Left kidney (tissue), 2 donors: ENCODE results near the gene TUBGCP2. TPM values are rescaled to one million over a fixed set of nuclear protein-coding genes. Genes with fewer than 3 reads are reported as not detected.
"Not testable (repeated sequence)": the region's sequence is repeated elsewhere in the genome, so short reads cannot be mapped to it uniquely, and the experiment has no call there.

Source experiments
- DNase-seq: peaks from one replicate; pipeline ENCODE4 v3.0.0-alpha.2; 2013
- polyA plus RNA-seq: library from polyadenylated mRNA; unstranded; fragments of 120-200 nt; gene quantifications from one replicate; pipeline ENCODE4 v1.2.1, GENCODE V29; 2013; ENCODE audit not compliant: insufficient read length

The TUBGCP2 gene
- polyA plus RNA-seq, 1 donor, result 63.9 TPM

DNA sequence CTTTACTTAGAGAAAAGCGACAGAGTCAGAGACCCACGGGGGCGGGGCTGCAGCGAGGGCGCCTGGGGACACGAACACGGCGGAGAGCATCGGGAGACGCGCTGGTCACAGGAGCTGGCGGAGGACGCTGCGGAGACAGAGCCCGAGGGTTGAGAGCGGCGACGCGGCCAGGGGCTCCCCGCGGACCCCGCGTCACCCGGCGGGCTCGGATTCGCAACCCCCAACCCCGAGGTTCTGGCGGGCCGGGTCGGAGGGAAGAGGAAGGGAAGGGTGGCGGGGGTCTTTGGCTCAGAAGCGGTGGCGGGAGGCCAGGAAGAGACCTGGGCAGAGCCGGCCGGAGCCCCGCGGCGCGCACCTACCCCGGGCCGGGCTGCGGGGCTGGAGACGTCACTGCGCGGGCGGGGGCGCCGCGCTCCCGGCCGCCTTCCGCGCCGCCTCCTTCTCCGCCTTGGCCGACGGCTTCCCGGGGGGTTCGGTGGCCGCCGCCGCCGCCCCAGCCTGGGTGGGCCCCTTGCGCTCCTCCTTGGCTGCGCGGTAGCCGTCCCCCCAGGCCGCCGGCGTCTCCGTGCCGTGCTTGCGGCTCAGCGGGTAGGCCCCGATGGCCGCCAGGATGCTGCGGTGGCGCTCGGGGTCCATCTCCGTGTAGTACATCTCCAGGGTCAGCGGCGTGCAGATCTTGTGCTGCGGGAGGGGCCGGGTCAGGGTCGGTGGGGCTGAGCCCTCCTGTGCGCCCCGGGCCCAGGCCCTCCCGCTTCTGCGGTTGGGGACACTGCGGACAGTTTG, 17.0 kb upstream of the TUBGCP2 start:
- no peak for DNase-seq

DNA sequence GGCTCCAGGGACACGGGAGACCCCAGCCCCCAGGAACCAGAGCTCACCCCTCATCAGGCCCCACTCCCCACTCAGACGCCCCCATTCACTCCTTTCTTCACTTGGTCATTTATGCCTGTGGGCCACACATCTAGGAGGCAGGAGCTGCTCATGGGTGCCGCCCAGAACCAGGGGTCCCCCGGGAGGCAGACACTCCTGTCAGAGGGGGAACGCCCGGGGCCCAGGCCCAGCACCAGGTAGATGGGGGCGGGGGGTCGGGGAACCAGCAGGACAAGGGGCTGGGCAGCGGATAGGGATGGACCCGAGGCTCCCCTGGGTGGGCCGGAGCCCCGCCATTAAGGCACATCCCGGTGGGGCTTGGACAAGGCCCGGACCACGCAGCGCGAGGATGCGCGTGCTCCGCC, 16.2 kb upstream of the TUBGCP2 start:
- DNase-seq, result no peak

DNA sequence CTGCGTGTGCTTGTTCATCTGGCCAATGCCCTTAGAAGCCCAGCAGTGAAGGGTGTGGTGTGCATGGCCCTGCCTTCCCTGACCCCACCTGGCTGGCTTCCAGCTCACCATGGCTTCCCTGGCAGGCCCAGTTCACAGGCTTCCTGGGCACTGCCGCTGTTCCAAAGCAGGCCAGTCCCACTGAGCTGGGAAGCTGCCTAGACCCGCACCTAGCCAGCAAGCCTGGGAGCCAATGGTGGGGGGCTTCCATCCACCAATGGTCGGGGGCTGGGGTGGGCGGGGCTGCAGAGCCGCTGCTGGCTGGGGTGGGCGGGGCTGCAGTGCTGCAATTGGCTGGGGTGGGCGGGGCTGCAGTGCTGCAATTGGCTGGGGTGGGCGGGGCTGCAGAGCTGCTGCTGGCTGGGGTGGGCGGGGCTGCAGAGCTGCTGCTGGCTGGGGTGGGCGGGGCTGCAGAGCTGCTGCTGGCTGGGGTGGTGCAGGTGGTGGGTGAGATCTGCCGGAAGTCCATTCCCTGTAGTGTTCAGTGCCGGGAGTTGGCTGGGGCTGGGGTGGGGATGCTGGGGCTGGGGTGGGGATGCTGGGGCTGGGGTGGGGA, 15.6 kb upstream of the TUBGCP2 start:
- no peak for DNase-seq

DNA sequence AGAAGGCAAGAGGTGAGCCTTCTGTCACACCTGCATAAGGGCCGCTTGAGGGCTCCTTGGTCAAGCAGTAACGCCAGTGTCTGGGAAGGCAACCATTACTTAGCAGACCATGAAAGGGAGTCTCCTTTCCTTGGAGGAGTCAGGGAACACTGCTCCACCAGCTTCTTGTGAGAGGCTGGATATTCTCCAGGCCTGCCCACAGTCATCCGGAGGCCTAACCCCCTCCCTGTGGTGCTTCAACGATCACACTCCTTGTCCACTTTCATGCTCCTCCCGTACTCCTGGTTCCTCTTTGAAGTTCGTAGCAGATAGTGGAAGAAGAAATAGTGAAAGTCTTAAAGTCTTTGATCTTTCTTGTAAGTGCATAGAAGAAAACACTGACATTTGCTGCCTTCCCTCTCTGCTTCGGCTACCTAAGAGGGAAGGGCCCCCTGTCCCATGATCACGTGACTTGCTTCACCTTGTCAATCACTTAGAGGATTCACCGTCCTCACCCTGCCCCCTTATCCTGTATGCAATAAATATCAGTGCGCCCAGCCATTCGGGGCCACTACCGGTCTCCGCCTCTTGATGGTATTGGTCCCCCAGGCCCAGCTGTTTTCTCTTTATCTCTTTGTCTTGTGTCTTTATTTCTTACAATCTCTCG, 13.5 kb upstream of the TUBGCP2 start:
- not testable (repeated sequence) for DNase-seq

DNA sequence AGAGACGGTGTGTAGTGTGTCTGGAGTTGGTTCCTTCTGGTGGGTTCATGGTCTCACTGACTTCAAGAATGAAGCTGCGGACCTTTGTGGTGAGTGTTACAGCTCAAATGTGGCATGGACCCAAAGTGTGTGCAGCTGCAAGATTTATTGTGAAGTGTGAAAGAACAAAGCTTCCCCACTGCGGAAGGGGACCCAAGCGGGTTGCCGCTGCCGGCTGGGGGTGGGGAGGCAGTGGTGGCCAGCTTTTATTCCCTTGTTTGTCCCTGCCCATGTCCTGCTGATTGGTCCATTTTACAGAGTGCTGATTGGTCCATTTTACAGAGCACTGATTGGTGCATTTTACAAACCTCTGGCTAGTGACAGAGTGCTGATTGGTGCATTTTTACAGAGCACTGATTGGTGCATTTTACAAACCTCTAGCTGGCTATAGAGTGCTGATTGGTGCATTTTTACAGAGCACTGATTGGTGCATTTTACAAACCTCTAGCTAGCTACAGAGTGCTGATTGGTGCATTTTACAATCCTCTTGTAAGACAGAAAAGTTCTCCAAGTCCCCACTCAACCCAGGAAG, 12.3 kb upstream of the TUBGCP2 start:
- DNase-seq, result not testable (repeated sequence)

DNA sequence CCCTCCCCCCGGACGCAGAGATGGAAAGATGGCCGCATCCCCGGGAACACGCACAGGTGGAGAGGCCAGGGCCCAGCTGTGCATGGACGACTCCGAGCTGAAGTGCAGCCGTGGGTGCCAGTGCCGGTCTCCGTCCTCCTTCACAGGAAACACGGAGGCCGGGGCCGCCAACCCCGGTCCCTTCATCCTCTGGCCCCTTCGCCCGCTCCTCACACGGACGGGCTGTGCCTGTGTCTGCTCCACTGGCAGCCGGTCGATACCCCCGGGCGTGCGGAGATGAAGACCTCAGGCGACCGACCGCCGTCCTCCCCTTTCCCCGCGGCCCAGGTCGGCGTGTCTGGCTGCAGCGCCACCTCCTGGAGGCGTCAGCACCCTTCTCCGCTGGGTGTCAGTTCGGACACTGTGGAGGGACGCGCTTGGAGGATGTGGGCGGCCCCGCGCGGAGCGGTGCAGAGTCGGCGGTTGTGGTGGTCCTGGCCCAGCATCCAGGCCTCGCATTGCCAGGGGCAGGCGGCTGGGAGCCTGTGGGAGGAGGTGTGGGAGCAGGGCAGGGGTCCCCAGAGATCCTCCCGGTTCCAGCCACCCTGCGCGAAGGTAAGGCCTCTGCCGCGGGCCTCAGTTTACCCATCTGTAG, 9.9 kb upstream of the TUBGCP2 start:
- DNase-seq, result no peak

DNA sequence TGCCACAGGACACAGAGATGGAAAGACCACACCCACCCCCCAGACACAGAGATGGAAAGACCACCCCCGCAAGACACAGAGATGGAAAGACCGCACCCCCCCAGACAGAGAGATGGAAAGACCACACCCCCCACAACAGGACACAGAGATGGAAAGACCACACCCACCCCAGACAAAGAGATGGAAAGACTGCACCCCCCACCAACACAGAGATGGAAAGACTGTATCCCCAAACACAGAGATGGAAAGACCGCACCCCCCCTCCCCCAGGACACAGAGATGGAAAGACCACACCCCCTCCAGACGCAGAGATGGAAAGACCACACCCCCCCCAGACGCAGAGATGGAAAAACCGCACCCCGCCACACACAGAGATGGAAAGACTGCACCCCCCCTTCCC, 8.1 kb upstream of the TUBGCP2 start:
- DNase-seq, result no peak

DNA sequence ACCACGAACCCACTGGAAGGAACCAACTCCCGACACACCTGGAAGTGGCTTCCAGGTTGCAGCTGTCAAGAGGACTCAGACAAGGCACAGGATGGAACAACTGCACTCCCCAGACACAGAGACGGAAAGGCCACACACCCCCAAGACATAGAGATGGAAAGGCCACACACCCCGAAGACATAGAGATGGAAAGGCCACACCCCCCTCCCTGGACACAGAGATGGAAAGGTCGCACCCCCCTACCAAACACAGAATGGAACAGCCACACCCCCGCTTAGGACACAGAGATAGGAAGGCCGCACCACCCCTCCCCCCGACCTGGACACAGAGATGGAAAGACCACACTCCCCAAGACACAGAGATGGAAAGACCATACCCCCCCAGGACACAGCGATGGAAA, 7.6 kb upstream of the TUBGCP2 start:
- DNase-seq, result no peak

DNA sequence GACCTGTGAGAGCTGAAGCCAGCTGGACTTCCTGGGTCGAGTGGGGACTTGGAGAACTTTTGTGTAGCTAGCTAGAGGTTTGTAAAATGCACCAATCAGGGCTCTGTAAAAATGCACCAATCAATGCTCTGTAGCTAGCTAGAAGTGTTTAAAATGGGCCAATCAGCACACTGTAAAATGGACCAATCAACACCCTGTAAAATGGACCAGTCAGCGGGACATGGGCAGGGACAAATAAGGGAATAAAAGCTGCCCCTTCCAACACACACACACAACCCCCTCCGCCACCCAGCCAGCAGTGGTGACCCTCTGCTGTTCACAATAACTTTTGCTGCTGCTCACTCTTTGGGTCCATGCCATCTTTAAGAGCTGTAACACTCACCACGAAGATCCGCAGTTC, 7.2 kb upstream of the TUBGCP2 start:
- no peak for DNase-seq

DNA sequence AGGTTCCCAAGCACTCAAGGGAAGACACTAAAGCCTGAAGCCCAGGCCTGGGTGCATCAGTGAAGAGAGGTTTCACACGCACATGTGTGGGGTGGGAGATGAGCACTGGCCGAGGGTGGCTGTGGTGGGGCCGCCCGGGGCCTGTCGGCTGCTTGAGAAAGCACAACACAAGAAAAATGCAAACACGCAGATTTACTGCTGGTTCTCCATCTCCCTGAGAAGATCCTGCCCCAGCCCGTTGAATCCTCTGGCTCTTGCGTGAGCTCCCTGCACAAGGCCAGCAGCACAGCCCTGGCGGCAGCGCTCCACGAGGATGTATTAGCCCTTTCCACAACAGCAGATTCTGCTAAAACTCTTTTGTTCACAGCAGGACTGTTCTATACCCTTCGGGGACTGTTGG, 6.2 kb upstream of the TUBGCP2 start:
- no peak for DNase-seq

DNA sequence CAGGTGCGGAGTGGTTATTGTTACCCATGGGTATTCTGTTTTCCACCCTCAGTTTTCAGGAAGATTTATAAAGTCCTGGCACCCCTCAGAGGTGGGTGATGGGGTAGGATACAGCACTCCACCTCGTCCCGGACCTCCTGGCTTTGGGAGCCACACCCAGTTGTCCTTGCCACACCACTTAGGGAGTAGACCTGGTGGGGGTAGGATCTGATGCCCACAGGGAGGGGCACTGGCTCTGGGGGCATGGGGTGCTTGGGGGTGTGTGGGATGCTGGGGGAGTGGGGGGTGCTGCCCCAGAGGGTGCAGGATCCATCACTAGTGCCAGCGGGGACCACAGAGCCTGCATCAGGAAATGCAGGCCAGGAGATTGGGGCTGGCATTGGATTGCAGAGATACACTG, 4.5 kb upstream of the TUBGCP2 start:
- DNase-seq, result no peak

DNA sequence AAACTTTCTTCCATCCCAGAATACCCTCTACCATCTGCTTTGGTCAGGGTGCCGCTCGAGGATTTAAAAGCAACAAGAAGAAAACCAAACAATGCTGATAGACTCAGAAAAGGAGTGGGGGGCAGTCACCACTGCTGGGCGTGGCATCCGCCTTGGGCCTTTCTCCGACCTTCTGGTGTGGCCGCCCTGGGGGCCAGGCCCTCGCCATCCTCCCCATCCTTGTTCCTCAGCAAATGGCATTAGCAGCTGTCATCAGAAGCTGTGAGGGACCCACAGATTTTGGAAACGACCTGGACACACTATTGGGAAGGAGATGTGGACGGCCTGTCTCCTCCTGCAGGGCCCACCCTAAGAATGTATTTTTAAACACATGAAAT, 4.1 kb upstream of the TUBGCP2 start:
- DNase-seq, result no peak

DNA sequence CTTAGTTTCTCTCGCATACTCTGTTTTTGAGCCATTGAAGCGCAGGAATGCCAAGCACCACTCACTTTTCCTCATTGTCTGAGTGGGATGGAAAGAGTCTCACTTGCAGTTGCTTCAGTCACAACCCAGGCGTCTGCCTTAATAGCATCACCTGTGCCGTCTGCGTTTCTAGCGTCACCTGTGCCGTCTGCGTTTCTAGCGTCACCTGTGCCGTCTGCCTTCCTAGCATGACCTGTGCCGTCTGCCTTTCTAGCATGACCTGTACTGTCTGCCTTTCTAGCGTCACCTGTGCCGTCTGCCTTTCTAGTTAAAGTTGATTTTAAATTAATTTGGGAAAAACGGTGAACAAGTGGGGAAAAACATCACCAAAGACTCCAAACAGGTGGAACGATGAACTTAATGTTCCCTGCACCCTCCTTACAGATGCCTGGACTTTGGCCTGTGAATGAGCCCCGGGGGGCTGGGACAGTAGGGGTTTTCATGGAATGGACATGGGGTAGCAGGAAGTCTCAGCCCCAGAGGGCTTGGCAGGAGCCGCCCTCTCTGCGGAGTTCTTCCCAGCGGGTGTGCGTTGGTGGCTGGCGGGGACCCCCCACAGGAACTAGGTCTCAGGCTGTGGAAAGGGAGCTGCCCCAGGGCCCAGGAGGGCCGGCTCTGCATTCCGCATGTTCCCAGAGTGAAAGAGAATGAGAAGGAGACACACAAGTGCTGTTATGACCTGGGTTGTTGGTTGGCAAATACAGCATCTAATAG, 3.5 kb upstream of the TUBGCP2 start:
- DNase-seq, result no peak

DNA sequence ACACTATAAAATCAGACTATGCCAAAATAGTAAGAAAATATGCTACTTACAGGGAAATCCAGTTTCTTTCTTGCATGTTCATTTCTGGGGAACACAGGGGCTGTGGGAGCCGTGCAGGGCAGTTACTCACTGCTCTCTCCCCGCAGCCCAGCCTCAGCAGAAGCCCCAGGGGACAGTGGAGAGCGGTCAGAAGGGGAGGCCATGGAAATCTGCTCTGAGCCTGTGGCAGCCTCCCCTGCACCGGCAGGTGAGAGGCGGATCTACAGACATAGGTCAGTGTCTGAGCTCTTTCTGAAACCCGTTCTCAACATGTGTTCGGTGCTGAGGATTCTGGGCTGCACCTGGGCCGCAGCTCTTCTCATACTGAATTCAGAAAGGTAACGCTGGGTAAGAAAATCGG, 2.9 kb upstream of the TUBGCP2 start:
- no peak for DNase-seq

DNA sequence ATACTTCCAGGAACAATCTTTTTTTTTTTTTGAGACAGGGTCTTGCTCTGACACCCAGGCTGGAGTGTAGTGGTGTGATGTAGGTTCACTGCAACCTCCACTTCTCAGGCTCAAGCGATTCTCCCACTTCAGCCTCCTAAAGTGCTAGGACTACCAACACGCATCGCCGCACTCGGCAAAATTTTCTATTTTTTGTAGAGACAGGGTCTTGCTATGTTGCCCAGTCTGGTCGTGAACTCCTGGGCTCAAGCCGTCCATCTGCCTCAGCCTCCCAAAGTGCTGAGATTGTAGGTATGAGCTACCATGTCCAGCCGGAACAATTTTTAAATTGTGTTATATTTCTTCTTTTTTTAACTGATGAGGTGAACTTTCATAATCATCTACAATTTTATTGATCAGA, 2.1 kb upstream of the TUBGCP2 start:
- DNase-seq, result no peak

DNA sequence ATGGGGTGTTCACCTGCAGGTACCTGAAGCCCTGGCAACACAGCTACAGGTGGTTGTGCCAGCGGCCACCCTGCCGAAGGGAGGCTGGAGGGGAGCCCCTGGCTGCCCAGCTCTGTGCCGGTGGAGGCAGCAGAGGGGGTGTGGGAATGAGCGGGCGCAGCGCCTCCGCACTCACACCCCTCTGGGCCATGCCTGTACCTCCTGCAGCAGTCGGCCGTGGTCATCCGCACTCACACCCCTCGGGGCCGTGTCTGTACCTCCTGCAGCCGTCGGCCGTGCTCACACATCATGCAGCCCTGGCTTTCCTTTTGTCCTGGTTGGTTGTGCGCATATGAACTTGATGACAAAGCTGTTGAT, 1.7 kb upstream of the TUBGCP2 start:
- no peak for DNase-seq

DNA sequence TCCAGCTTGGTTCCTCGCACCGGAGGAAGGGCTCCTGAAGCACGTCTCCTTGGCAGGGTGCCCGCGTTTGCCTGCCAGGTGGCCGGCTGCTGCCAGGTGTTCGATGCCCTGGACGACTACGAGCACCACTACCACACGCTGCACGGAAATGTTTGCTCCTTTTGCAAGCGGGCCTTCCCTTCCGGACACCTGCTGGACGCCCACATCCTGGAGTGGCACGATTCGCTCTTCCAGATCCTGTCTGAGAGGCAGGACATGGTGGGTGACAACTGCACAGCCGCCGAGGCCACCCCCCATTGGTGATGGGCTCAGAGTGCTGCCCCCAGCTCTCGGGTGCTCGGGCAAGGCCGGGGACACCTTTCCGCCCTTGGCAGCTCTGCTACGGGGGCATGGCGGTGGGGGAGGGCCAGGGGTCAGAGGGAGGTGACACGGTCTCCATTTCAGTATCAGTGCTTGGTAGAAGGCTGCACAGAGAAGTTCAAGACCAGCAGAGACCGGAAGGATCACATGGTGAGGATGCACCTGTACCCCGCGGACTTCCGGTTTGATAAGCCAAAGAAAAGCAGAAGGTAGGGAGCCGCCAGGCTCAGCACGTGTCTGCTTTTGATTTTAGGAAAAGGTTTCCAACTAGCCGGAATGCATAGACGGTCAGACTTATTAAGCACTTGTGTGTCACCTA, 1.2 kb upstream of the TUBGCP2 start:
- no peak for DNase-seq

DNA sequence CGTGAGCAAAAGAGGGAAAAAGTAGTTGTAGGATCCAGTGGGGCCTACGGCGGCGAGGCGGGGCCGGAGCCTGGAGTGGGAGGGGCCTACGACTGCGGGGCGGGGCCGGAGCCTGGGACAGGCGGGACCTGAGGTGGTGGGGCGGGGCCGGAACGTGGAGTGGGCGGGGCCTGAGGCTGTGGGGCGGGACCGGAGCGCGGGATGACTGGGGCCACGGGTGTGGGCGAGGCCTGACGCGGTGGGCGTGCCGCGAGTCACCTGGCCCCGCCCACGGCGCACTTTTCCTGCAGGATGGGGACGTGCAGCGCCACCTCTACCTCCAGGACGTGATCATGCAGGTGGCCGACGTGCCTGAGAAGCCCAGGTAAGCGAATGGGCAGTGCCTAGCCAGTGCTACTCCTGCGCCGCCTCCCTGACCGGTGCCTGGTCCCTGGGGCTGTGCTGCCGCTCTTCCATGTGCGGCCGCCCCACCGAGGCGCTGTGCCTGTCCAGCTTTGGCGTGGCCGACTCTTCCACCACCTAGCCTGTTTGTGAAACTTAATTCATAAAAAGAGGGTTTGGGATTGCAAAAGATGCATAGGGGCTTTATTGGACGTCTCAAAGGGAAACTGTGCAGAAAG, 538 bp upstream of the TUBGCP2 start:
- DNase-seq, result peak; percentile 82

DNA sequence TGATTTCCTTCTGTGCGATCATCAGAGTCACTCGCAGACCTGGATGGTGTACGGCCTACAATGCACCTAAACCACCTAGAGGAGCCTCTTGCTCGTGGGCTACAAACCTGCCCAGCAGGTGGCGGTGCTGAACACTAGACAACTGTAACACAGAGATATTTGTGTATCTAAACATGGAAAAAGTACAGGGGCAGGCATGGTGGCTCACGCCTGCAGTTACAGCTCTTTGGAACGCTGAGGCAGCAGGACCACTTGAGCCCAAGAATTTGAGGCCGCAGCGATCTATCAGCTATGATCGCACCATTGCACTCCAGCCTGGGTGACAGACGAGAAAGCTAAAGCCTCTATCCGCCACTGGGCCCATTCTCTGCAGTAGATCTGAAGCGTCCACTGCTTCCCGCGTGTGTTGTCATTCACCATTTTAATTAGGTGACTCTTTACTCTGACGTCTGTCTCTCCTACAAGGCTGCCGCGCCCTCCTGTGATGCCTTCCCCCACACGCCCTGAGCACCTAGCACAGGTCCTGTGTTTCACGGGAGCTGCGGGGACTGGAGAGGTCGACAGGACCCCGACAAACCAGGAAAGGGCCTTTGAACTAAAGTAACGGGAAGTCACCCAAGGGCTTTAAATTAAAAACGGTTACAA, 774 bp downstream of the TUBGCP2 start:
- peak; percentile 82 for DNase-seq

DNA sequence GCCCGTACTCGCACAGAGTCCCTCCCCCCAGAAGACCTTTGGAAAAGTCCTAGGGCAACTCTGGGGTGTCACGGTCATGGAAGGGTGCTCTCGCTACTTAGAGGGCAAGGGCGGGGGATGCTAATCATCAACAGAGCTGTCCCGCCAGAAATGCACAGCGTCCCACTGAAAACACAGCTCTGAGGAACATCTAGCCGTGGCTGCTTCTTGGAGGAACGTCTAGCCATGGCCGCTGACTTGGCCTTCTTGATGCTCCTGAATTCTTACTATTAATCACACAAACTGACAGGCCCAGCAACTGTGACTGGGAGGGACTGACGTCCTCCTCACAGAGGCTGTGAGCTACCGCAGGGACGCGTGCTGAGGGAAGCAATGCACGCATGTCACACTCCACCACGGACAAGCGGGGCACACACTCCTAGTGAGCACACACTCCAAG, 1.7 kb downstream of the TUBGCP2 start:
- DNase-seq, result no peak

DNA sequence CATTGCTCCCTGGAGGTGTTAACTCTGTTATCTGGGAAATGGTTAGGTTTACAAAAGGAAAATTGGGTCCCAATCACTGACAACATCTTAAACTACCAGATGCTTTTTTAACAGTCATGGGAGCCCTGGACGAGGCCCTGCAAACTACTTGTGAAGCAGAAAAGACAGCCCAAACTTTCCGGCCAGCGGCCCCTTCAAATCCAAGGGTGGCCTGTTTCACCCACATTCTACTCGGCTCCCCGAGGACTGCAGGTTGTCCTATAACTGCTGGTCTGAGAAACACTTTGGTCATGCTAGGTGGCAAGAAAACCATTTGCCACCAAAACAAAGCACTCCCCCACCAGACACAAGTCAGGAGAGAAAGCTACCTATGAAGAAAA, 2.6 kb downstream of the TUBGCP2 start:
- no peak for DNase-seq
